Measurements from ENCODE around the gene CAP1. TPM values are rescaled to one million over a fixed set of nuclear protein-coding genes. Genes with fewer than 3 reads are reported as not detected.

The CAP1 gene
- total and polyA plus RNA-seq, 9 of the 15 experiments (the other 6 are each of a cell fraction or from before 2014, with no cell fraction given), result 230 to 658 (median 281) TPM

DNA sequence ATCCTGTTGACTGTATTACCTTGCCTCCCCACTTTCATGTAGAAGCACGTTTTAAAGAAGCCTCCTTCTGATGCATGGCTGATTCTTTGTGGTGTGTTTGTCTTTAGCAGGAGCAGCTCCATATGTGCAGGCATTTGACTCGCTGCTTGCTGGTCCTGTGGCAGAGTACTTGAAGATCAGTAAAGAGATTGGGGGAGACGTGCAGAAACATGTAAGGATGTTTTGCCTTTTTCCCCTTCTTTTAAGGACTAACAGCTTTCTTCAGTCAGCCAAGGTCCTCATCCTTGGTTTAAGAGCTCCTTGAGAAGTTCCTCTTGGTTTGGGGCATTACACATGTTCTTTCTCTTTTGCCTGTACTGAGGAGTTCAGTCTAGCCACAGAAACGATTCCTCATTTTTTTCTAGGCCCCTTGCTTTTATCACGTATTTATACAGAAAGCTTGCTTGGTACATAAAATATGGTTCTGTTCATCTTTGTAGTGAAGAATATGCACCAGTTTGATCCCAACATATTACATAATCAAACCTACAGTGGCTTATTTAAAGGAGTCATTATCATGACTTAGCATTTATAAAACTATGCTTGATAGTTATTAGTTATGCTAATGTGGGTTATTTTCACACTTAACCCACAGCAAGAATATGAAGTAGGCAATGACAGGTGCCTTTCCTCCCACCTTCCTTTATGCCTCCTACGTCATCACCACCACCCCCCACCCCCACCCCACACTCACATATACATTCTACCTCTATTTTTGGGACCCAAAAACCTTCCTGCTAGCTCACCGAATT, 19.6 kb downstream of the CAP1 start (continued):
- TF ChIP-seq, protein P1, sequence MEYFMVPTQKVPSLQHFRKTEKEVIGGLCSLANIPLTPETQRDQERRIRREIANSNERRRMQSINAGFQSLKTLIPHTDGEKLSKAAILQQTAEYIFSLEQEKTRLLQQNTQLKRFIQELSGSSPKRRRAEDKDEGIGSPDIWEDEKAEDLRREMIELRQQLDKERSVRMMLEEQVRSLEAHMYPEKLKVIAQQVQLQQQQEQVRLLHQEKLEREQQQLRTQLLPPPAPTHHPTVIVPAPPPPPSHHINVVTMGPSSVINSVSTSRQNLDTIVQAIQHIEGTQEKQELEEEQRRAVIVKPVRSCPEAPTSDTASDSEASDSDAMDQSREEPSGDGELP (CRISPR knock-in tag; IDR thresholded peaks at IDR 0.05; ENCODE audit: borderline replicate concordance), result no peak
- TF ChIP-seq ZNF644 (tag; IDR thresholded peaks at IDR 0.05; ENCODE audit: low read depth), result 0 out of 2 replicates have a peak, but pooled peaks have one; percentile 52
- TF ChIP-seq, protein P2, sequence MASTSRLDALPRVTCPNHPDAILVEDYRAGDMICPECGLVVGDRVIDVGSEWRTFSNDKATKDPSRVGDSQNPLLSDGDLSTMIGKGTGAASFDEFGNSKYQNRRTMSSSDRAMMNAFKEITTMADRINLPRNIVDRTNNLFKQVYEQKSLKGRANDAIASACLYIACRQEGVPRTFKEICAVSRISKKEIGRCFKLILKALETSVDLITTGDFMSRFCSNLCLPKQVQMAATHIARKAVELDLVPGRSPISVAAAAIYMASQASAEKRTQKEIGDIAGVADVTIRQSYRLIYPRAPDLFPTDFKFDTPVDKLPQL (IDR thresholded peaks at IDR 0.05; ENCODE audit: extremely low read depth, insufficient read length), result no peak
- TF ChIP-seq ZNF780A (CRISPR knock-in tag; IDR thresholded peaks at IDR 0.05), result peak; percentile 80; the same call in 1 of the 2 replicates
- no peak for TF ChIP-seq KLF16 (IDR thresholded peaks at IDR 0.05)
- TF ChIP-seq ZNF584 (CRISPR knock-in tag; IDR thresholded peaks at IDR 0.05; ENCODE audit: low read depth), result peak; percentile 97
- TF ChIP-seq ZNF57 (CRISPR knock-in tag; IDR thresholded peaks at IDR 0.05), result peak; percentile 82; the same call in 1 of the 2 replicates
- TF ChIP-seq, protein P3, sequence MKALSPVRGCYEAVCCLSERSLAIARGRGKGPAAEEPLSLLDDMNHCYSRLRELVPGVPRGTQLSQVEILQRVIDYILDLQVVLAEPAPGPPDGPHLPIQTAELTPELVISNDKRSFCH (CRISPR knock-in tag; IDR thresholded peaks at IDR 0.05), result no peak
- TF ChIP-seq, protein P3 (tag; IDR thresholded peaks at IDR 0.05), result peak; percentile 98
- TF ChIP-seq MXI1 (IDR thresholded peaks at IDR 0.05; ENCODE audit: low read depth, low read length), result no peak
- TF ChIP-seq DMBX1 (CRISPR knock-in tag; IDR thresholded peaks at IDR 0.05; ENCODE audit: borderline replicate concordance), result peak; percentile 98
- peak; percentile 81 for TF ChIP-seq PYGO2 (tag; IDR thresholded peaks at IDR 0.05)
- TF ChIP-seq, protein P4, sequence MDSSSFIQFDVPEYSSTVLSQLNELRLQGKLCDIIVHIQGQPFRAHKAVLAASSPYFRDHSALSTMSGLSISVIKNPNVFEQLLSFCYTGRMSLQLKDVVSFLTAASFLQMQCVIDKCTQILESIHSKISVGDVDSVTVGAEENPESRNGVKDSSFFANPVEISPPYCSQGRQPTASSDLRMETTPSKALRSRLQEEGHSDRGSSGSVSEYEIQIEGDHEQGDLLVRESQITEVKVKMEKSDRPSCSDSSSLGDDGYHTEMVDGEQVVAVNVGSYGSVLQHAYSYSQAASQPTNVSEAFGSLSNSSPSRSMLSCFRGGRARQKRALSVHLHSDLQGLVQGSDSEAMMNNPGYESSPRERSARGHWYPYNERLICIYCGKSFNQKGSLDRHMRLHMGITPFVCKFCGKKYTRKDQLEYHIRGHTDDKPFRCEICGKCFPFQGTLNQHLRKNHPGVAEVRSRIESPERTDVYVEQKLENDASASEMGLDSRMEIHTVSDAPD (CRISPR knock-in tag; IDR thresholded peaks at IDR 0.05), result peak; percentile 80; the same call in 1 of the 2 replicates
- no peak for TF ChIP-seq CHD1 (IDR thresholded peaks at IDR 0.05; ENCODE audit: low read length)
- TF ChIP-seq, protein P5, sequence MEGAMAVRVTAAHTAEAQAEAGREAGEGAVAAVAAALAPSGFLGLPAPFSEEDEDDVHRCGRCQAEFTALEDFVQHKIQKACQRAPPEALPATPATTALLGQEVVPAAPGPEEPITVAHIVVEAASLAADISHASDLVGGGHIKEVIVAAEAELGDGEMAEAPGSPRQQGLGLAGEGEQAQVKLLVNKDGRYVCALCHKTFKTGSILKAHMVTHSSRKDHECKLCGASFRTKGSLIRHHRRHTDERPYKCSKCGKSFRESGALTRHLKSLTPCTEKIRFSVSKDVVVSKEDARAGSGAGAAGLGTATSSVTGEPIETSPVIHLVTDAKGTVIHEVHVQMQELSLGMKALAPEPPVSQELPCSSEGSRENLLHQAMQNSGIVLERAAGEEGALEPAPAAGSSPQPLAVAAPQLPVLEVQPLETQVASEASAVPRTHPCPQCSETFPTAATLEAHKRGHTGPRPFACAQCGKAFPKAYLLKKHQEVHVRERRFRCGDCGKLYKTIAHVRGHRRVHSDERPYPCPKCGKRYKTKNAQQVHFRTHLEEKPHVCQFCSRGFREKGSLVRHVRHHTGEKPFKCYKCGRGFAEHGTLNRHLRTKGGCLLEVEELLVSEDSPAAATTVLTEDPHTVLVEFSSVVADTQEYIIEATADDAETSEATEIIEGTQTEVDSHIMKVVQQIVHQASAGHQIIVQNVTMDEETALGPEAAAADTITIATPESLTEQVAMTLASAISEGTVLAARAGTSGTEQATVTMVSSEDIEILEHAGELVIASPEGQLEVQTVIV (CRISPR knock-in tag; IDR thresholded peaks at IDR 0.05; ENCODE audit: borderline replicate concordance), result peak; percentile 74
- TF ChIP-seq FOXK1 (CRISPR knock-in tag; IDR thresholded peaks at IDR 0.05; ENCODE audit: borderline replicate concordance), result 0 out of 2 replicates have a peak, but pooled peaks have one; percentile 39
- TF ChIP-seq TCF3 (CRISPR knock-in tag; IDR thresholded peaks at IDR 0.05), result no peak
- TF ChIP-seq ZNF316 (IDR thresholded peaks at IDR 0.05), result peak; percentile 87
- peak; percentile 65; the same call in 1 of the 2 replicates for TF ChIP-seq PHTF2 (CRISPR knock-in tag; IDR thresholded peaks at IDR 0.05)
- TF ChIP-seq POLR2AphosphoS5 (IDR thresholded peaks at IDR 0.05; ENCODE audit: control insufficient read depth, insufficient read depth, low read depth, low read length), result no peak
- peak; percentile 68 for TF ChIP-seq NUFIP1 (IDR thresholded peaks at IDR 0.05; ENCODE audit: partially characterized antibody)
- no peak for TF ChIP-seq KAT7 (CRISPR knock-in tag; IDR thresholded peaks at IDR 0.05; ENCODE audit: borderline replicate concordance)
